Parathyroid adenoma (tissue), 2 donors: ENCODE measurements around the gene ZYX.

Source experiments
- H2AFZ ChIP-seq: fragments of 300-600 bp; sonication (generic); one replicate; pipeline ENCODE4 v1.7.0; 2017; ENCODE audit warnings: antibody characterized with exemption, mild to moderate bottlenecking
- H3K27ac ChIP-seq: fragments of 300-600 bp; sonication (generic); one replicate; pipeline ENCODE4 v1.7.0; 2017
- H3K27me3 ChIP-seq: fragments of 300-600 bp; sonication (generic); one replicate; pipeline ENCODE4 v1.7.0; 2017; ENCODE audit warnings: low read length; ENCODE audit not compliant: control insufficient read depth, insufficient read depth
- H3K36me3 ChIP-seq: fragments of 300-600 bp; sonication (generic); one replicate; pipeline ENCODE4 v1.7.0; 2017; ENCODE audit warnings: low read length; ENCODE audit not compliant: control insufficient read depth, insufficient read depth
- H3K4me1 ChIP-seq: fragments of 300-600 bp; sonication (generic); one replicate; pipeline ENCODE4 v1.7.0; 2017; ENCODE audit warnings: control low read depth
- H3K4me2 ChIP-seq: fragments of 300-600 bp; sonication (generic); one replicate; pipeline ENCODE4 v1.7.0; 2017; ENCODE audit warnings: low read length
- H3K4me3 ChIP-seq: fragments of 300-600 bp; sonication (generic); one replicate; pipeline ENCODE4 v1.7.0; 2017; ENCODE audit warnings: low read depth, low read length
- H3K79me2 ChIP-seq: fragments of 300-600 bp; sonication (generic); one replicate; pipeline ENCODE4 v1.7.0; 2017; ENCODE audit warnings: control low read depth
- H3K9ac ChIP-seq: fragments of 300-600 bp; sonication (generic); one replicate; pipeline ENCODE4 v1.7.0; 2017; ENCODE audit warnings: mild to moderate bottlenecking
- H3K9me3 ChIP-seq: fragments of 300-600 bp; sonication (generic); one replicate; pipeline ENCODE4 v1.7.0; 2017; ENCODE audit warnings: low read length; ENCODE audit not compliant: control insufficient read depth
- CTCF ChIP-seq: fragments of 300-600 bp; sonication (generic); IDR thresholded peaks from one replicate; pipeline ENCODE4 v1.7.0; 2017; ENCODE audit warnings: antibody characterized with exemption, mild to moderate bottlenecking
- donor health status: primary hyperparathyroidism.

Gene ZYX

GRCh38 chr7:143356414-143357050 is 24.6 kb upstream of the ZYX start:
- H3K27me3 ChIP-seq, result no peaks in the 10 kb centered on the region
- no peaks in the 10 kb centered on the region for H3K79me2 ChIP-seq
- H2AFZ ChIP-seq, result no peak overlapping the region
- no peaks in the 10 kb centered on the region for H3K36me3 ChIP-seq
- no peak overlapping the region for H3K4me3 ChIP-seq
- H3K9ac ChIP-seq, result no peak overlapping the region
- no peaks in the 10 kb centered on the region for H3K9me3 ChIP-seq
- no peak overlapping the region for H3K27ac ChIP-seq
- TF ChIP-seq CTCF, result no peak
- H3K4me2 ChIP-seq, result no peak overlapping the region
- no peaks in the 10 kb centered on the region for H3K4me1 ChIP-seq

GRCh38 chr7:143358626-143359025 is 22.5 kb upstream of the ZYX start:
- no peaks in the 10 kb centered on the region for H3K4me1 ChIP-seq
- H2AFZ ChIP-seq, result no peak overlapping the region
- H3K27me3 ChIP-seq, result no peaks in the 10 kb centered on the region
- H3K36me3 ChIP-seq, result no peaks in the 10 kb centered on the region
- TF ChIP-seq CTCF, result no peak
- no peaks in the 10 kb centered on the region for H3K79me2 ChIP-seq
- no peak overlapping the region for H3K9ac ChIP-seq
- no peaks in the 10 kb centered on the region for H3K9me3 ChIP-seq
- no peak overlapping the region for H3K4me3 ChIP-seq
- no peak overlapping the region for H3K4me2 ChIP-seq
- no peak overlapping the region for H3K27ac ChIP-seq

- no peak overlapping the region for H3K9ac ChIP-seq
- H3K79me2 ChIP-seq, result no peaks in the 10 kb centered on the region
- H3K9me3 ChIP-seq, result no peaks in the 10 kb centered on the region
- H2AFZ ChIP-seq, result no peak overlapping the region
- H3K27me3 ChIP-seq, result no peaks in the 10 kb centered on the region
- no peaks in the 10 kb centered on the region for H3K36me3 ChIP-seq
- no peaks in the 10 kb centered on the region for H3K4me1 ChIP-seq
- H3K4me3 ChIP-seq, result no peak overlapping the region
- no peak for TF ChIP-seq CTCF
- no peak overlapping the region for H3K4me2 ChIP-seq
- H3K27ac ChIP-seq, result no peak overlapping the region
Measured at GRCh38 chr7:143359771-143360353, 21.3 kb upstream of the ZYX start.

GRCh38 chr7:143360788-143361551 is 20.2 kb upstream of the ZYX start:
- no peaks in the 10 kb centered on the region for H3K9me3 ChIP-seq
- no peaks in the 10 kb centered on the region for H3K36me3 ChIP-seq
- H3K9ac ChIP-seq, result no peak overlapping the region
- H3K4me2 ChIP-seq, result no peak overlapping the region
- H3K79me2 ChIP-seq, result no peaks in the 10 kb centered on the region
- H3K27ac ChIP-seq, result no peak overlapping the region
- no peaks in the 10 kb centered on the region for H3K4me1 ChIP-seq
- H3K4me3 ChIP-seq, result no peak overlapping the region
- no peak overlapping the region for H2AFZ ChIP-seq
- TF ChIP-seq CTCF, result no peak
- no peaks in the 10 kb centered on the region for H3K27me3 ChIP-seq
